ENCODE results near the gene CHST15.

- TF ChIP-seq CTCF (conservative IDR thresholded peaks at IDR 0.05; ENCODE audit: low read length) (no peak), EZH2phosphoT487 (IDR thresholded peaks at IDR 0.05; ENCODE audit: borderline replicate concordance) (no peak)
Observed at GRCh38 chr10:124079864-124080263, 13.5 kb downstream of the CHST15 start.

Measured in Loucy (cell line).